Activated naive CD8-positive, alpha-beta T cell treated with anti-CD3 and anti-CD28 coated beads, Interleukin-2, amount 10 ng/mL, durations not matched to agents 7 days and 5 days (primary cell): ENCODE data around the gene EOMES. TPM values are rescaled to one million over a fixed set of nuclear protein-coding genes. Genes with fewer than 3 reads are reported as not detected.

Experiments
- ATAC-seq: fragments of 150-1000 bp; cut with Tn5 transposase; one replicate; pipeline ENCODE4 v1.10.0; 2021; ENCODE audit warnings: low read depth, moderate library complexity
- POLR2A ChIA-PET: fragments of 350-600 bp; sonication (Branson Sonifier 250); formaldehyde crosslinking; loops from one replicate; lab custom pipeline; 2021; ENCODE audit warnings: antibody characterized with exemption; lab: Charles Lee
- DNase-seq: peaks from one replicate; pipeline ENCODE4 v3.0.0; 2021
- H3K27ac Mint-ChIP-seq: one replicate; pipeline ENCODE4 v1.8.0; 2022; ENCODE audit warnings: mild to moderate bottlenecking, mixed read lengths
- H3K27me3 Mint-ChIP-seq: one replicate; pipeline ENCODE4 v1.8.0; 2022; ENCODE audit warnings: mild to moderate bottlenecking, moderate library complexity, mixed read lengths
- H3K36me3 Mint-ChIP-seq: one replicate; pipeline ENCODE4 v1.8.0; 2021; ENCODE audit warnings: mild to moderate bottlenecking, mixed read lengths
- H3K4me1 Mint-ChIP-seq: one replicate; pipeline ENCODE4 v1.8.0; 2021; ENCODE audit warnings: mixed read lengths
- H3K4me3 Mint-ChIP-seq: one replicate; pipeline ENCODE4 v1.8.0; 2022; ENCODE audit warnings: mild to moderate bottlenecking, moderate library complexity, mixed read lengths
- H3K9me3 Mint-ChIP-seq: one replicate; pipeline ENCODE4 v1.8.0; 2021; ENCODE audit warnings: mixed read lengths
- total RNA-seq, 2 experiments: library from RNA; stranded (reverse); gene quantifications; one replicate each; pipeline ENCODE4 v1.2.3, GENCODE V29; 2021

Gene EOMES
- total RNA-seq, 2 experiments from 2014 or later, result 35.5 to 44.5 TPM

DNA sequence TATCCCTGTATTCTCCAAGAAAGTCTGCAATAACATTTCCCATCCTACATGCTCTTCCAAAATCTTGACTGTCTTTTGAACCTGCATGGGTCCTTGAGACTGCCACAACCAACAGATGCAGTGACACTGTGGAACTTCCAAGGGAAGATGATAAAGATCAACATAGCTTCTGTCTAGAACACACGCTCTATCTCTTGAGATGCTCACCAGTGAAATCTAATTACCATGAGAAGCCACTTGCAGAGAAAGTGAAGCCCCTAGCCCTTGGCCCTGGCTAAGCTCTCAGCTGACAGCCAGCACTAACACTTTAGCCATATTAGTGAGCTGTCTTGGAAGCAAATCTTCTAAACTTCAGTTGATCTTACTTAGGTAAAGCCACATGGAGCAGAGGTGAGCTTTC lies 36.6 kb downstream of the EOMES start:
- POLR2A ChIA-PET, result no interaction called here
- ATAC-seq, result no peak
- Mint-ChIP-seq H3K4me3 (no peak overlapping the region), H3K9me3 (peaks cover 6% of the 10 kb centered on the region), H3K27ac (no peak overlapping the region), H3K27me3 (peaks cover 15% of the 10 kb centered on the region), H3K4me1 (peaks cover 8% of the 10 kb centered on the region), H3K36me3 (peaks cover 2% of the 10 kb centered on the region)
- DNase-seq, result no peak

- no peak overlapping the region for H3K4me3 Mint-ChIP-seq
- no peak overlapping the region for H3K27ac Mint-ChIP-seq
- no peak for DNase-seq
- POLR2A ChIA-PET, result no interaction called here
- H3K36me3 Mint-ChIP-seq, result no peaks in the 10 kb centered on the region
- H3K9me3 Mint-ChIP-seq, result no peaks in the 10 kb centered on the region
- no peak for ATAC-seq
- H3K27me3 Mint-ChIP-seq, result peaks cover 15% of the 10 kb centered on the region
- H3K4me1 Mint-ChIP-seq, result peaks cover 8% of the 10 kb centered on the region
Measured at GRCh38 chr3:27684302-27684701, 37.8 kb downstream of the EOMES start.

GRCh38 chr3:27681249-27681748 lies 40.8 kb downstream of the EOMES start:
- Mint-ChIP-seq H3K27ac (peak overlapping the region; percentile 2), H3K36me3 (no peaks in the 10 kb centered on the region), H3K4me1 (peaks cover 8% of the 10 kb centered on the region), H3K9me3 (no peaks in the 10 kb centered on the region), H3K4me3 (peak overlapping the region; percentile 74), H3K27me3 (peaks cover 15% of the 10 kb centered on the region)
- no peak for DNase-seq
- POLR2A ChIA-PET, result interaction anchor here (0.7 to 1.3 kb wide), 2 partner anchors 181 to 197 kb away, joined by 4 to 5 read pairs; partner anchors contain the start of gene SLC4A7
- peak; percentile 61 for ATAC-seq

DNA sequence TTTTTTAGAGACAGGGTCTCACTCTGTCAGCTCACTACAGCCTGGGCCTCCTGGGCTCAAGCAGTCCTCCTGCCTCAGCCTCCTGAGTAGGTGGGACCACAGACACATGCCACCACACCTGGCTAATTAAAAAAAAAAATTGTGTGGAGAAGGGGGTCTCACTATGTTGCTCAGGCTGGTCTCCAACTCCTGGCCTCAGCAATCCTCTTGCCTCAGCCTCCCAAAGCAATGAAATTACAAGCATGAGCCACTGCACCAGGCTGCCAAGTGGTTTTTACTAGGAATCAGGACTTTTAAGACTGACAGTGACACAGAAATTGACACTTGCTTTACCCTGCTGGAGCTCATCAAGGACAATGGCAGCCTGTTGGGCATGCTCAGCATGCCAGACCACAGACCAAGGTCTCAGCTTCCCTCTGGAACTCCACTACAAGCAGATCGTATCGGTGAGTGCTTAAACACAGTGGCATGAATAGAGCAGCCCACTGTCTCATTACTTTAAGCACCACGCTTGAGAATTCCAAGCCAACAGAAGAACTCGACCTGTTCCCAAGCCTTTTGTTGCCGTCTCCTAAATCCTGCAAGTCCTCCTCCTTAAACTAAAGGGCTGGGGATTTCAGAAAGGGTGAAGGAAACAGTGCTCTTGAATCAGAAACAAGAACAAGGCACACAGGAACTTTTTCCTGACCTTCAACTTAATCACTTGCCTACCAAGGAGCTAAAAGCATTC lies 41.4 kb downstream of the EOMES start:
- Mint-ChIP-seq H3K27ac (peak overlapping the region; percentile 61), H3K4me3 (peak overlapping the region; percentile 74), H3K27me3 (peaks cover 11% of the 10 kb centered on the region), H3K9me3 (no peaks in the 10 kb centered on the region), H3K36me3 (no peaks in the 10 kb centered on the region), H3K4me1 (peaks cover 8% of the 10 kb centered on the region)
- POLR2A ChIA-PET, result interaction anchor here (1.3 kb wide), 1 partner anchor 196 kb away, joined by 5 read pairs; the partner anchor contains the start of gene SLC4A7
- DNase-seq (no peak), ATAC-seq (no peak)

DNA sequence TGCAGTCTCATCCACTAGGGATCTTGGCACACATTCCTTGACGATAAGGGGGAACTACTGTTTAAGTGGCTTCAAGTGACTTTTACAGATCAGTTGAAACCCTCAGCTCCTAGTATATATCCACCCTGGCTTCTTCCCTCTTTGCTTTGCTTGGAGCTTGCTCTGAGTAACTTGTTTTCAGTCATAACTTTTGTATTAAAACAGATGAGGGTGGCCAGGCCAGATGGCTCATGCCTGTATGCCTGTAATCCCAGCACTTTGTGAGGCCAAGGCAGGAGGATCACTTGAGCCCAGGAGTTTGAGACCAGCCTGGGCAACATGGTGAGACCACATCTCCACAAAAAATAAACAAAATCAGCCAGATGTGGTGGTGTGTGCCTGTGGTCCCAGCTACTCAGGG lies 42.4 kb downstream of the EOMES start:
- Mint-ChIP-seq H3K36me3 (no peaks in the 10 kb centered on the region), H3K4me3 (no peak overlapping the region), H3K4me1 (peaks cover 8% of the 10 kb centered on the region), H3K9me3 (no peaks in the 10 kb centered on the region), H3K27ac (no peak overlapping the region), H3K27me3 (peaks cover 8% of the 10 kb centered on the region)
- DNase-seq, result no peak
- no peak for ATAC-seq
- POLR2A ChIA-PET, result interaction anchor here (1.3 kb wide), 1 partner anchor 195 kb away, joined by 5 read pairs; the partner anchor contains the start of gene SLC4A7

GRCh38 chr3:27678234-27678633 lies 43.9 kb downstream of the EOMES start:
- no peak for ATAC-seq
- H3K4me1 Mint-ChIP-seq, result peaks cover 8% of the 10 kb centered on the region
- H3K9me3 Mint-ChIP-seq, result no peaks in the 10 kb centered on the region
- H3K27ac Mint-ChIP-seq, result no peak overlapping the region
- no peaks in the 10 kb centered on the region for H3K36me3 Mint-ChIP-seq
- no peak for DNase-seq
- no peak overlapping the region for H3K4me3 Mint-ChIP-seq
- peaks cover 8% of the 10 kb centered on the region for H3K27me3 Mint-ChIP-seq
- POLR2A ChIA-PET, result no interaction called here

DNA sequence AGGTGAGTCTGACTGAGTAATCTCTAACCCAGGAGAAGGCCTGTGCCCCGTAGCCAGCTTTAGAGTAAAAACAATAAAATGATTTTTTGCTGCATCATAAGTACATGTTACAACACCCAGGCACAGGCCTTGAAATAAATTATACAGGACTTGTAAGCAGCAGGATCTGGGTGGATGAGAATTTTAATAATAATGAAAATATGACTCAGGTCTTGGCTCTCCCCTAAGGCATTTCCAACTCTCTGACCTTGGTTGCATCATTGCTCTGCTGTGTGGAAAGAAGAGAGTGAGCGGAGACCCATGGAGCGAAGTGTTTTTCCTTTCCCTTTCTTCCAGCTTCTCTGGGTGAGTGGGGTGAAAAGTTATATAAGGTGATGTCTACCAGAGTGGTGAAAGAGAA lies 44.6 kb downstream of the EOMES start:
- DNase-seq, result no peak
- Mint-ChIP-seq H3K4me3 (no peak overlapping the region), H3K9me3 (no peaks in the 10 kb centered on the region), H3K4me1 (peaks cover 8% of the 10 kb centered on the region), H3K36me3 (no peaks in the 10 kb centered on the region), H3K27me3 (peaks cover 4% of the 10 kb centered on the region), H3K27ac (no peak overlapping the region)
- POLR2A ChIA-PET, result no interaction called here
- ATAC-seq, result no peak

GRCh38 chr3:27675287-27675686 lies 46.8 kb downstream of the EOMES start:
- Mint-ChIP-seq H3K36me3 (no peaks in the 10 kb centered on the region), H3K27me3 (no peaks in the 10 kb centered on the region), H3K4me1 (no peaks in the 10 kb centered on the region), H3K9me3 (no peaks in the 10 kb centered on the region), H3K4me3 (no peak overlapping the region), H3K27ac (no peak overlapping the region)
- POLR2A ChIA-PET, result no interaction called here
- ATAC-seq (no peak), DNase-seq (no peak)

DNA sequence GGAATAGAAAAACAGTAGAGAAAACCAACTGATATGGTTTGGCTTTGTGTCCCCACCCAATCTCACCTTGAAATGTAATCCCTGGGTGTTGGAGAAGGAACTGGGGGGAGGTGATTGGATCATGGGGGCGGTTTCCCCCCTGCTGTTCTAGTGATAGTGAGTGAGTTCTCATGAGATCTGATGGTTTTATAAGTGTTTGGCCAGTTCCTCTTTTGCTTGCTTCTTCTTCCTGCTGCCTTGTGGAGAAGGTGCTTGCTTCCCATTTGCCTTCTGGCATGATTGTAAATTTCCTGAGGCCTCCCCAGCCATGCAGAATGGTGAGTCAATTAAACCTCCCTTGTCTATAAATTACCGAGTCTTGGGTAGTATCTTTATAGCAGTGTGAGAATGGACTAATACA lies 48.4 kb downstream of the EOMES start:
- Mint-ChIP-seq H3K36me3 (no peaks in the 10 kb centered on the region), H3K27me3 (peaks cover 3% of the 10 kb centered on the region)

GRCh38 chr3:27671101-27671500 lies 51.0 kb downstream of the EOMES start:
- no peaks in the 10 kb centered on the region for H3K9me3 Mint-ChIP-seq
- H3K36me3 Mint-ChIP-seq, result no peaks in the 10 kb centered on the region
- DNase-seq (no peak), ATAC-seq (no peak)
- POLR2A ChIA-PET, result interaction anchor here (0.5 to 1.4 kb wide), 3 partner anchors 113 to 256 kb away, joined by 3 to 5 read pairs (median 3); no protein-coding TSS in a partner anchor
- H3K4me3 Mint-ChIP-seq, result no peak overlapping the region
- H3K27ac Mint-ChIP-seq, result no peak overlapping the region
- peaks cover 7% of the 10 kb centered on the region for H3K4me1 Mint-ChIP-seq
- peaks cover 4% of the 10 kb centered on the region for H3K27me3 Mint-ChIP-seq

More for the DNA sequence above, 48.4 kb downstream of the EOMES start:
- ATAC-seq (no peak), DNase-seq (no peak)
- no peak overlapping the region for H3K4me3 Mint-ChIP-seq
- no peak overlapping the region for H3K27ac Mint-ChIP-seq
- H3K9me3 Mint-ChIP-seq, result no peaks in the 10 kb centered on the region
- H3K4me1 Mint-ChIP-seq, result no peaks in the 10 kb centered on the region
- POLR2A ChIA-PET, result no interaction called here

DNA sequence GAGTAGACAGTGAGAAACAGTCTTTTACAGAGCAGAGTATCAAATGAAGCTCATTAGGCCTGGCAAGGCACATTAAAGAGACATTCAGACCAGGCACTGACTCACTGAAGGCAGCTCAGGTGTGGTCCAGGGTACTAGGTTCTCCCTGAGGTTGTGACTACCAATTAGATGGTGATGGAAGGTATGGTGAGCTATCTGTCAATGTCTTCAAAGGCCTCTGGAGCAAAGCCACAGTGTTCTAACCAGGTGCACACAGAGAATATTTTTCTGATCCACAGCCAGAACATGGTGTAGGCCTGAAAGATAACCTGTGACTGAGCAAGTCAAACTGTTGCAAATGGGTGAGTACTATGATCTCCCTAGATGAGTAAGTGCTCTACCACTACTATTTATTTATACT lies 51.5 kb downstream of the EOMES start:
- peaks cover 7% of the 10 kb centered on the region for H3K4me1 Mint-ChIP-seq
- H3K9me3 Mint-ChIP-seq, result no peaks in the 10 kb centered on the region
- no peak overlapping the region for H3K27ac Mint-ChIP-seq
- ATAC-seq, result no peak
- peaks cover 4% of the 10 kb centered on the region for H3K27me3 Mint-ChIP-seq
- no peak for DNase-seq
- H3K36me3 Mint-ChIP-seq, result no peaks in the 10 kb centered on the region
- no peak overlapping the region for H3K4me3 Mint-ChIP-seq
- POLR2A ChIA-PET, result interaction anchor here (0.5 to 1.4 kb wide), 3 partner anchors 112 to 256 kb away, joined by 3 to 5 read pairs (median 3); no protein-coding TSS in a partner anchor

- Mint-ChIP-seq H3K27ac (no peak overlapping the region), H3K27me3 (peaks cover 4% of the 10 kb centered on the region), H3K4me3 (no peak overlapping the region), H3K36me3 (no peaks in the 10 kb centered on the region), H3K4me1 (peaks cover 7% of the 10 kb centered on the region), H3K9me3 (no peaks in the 10 kb centered on the region)
- DNase-seq (no peak), ATAC-seq (no peak)
- POLR2A ChIA-PET, result interaction anchor here (1.4 kb wide), 1 partner anchor 186 kb away, joined by 3 read pairs; no protein-coding TSS in a partner anchor
Measured at GRCh38 chr3:27669591-27669990, 52.5 kb downstream of the EOMES start.

DNA sequence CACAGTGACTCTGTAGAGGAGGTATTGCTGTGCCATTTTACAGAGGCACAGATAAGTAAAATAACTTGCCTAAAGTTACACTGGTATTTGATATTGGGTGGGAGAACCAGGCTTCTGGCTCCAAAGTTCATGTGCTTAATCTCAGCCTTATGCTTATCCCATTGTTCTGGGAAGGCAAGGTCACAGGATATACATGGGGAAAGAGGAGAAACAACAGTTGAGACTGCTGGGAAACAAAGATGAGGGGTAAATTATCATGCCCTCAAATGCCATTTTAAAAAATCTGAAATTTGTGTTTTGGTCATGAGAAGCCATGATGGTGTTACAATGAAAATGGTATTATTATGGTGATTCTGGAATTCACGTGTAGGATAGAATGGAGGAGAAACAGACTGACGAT lies 54.4 kb downstream of the EOMES start:
- H3K4me3 Mint-ChIP-seq, result no peak overlapping the region
- H3K27me3 Mint-ChIP-seq, result peaks cover 4% of the 10 kb centered on the region
- peaks cover 7% of the 10 kb centered on the region for H3K4me1 Mint-ChIP-seq
- no peaks in the 10 kb centered on the region for H3K9me3 Mint-ChIP-seq
- POLR2A ChIA-PET, result no interaction called here
- no peak overlapping the region for H3K27ac Mint-ChIP-seq
- no peak for ATAC-seq
- no peak for DNase-seq
- H3K36me3 Mint-ChIP-seq, result no peaks in the 10 kb centered on the region

DNA sequence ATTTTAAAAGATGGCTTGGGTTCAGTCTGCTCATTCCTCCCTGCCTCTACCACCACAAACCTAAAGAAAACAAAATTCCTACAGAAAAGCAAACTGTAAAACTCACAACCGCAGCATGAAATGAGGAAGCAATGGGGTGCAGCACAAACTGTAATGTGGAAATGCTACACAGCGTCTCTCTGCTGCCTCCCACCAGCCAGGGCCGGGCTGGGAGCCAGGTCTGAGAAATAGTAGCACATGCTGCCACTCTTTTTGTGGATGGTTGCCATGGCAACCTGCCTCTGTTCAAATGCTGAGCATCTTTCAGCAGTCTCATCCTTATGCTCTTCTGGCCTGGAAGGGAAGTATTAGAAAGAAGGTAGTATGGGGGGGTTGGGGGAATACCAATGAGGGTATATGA lies 55.4 kb downstream of the EOMES start:
- Mint-ChIP-seq H3K4me3 (no peak overlapping the region), H3K27me3 (peaks cover 4% of the 10 kb centered on the region), H3K36me3 (no peaks in the 10 kb centered on the region), H3K9me3 (no peaks in the 10 kb centered on the region), H3K4me1 (peaks cover 7% of the 10 kb centered on the region), H3K27ac (no peak overlapping the region)
- POLR2A ChIA-PET, result no interaction called here
- ATAC-seq (no peak), DNase-seq (no peak)
